OCI-LY7 (cell line): ENCODE results near the gene UBE2D4. TPM values are rescaled to one million over a fixed set of nuclear protein-coding genes. Genes with fewer than 3 reads are reported as not detected.

Source experiments
- BruUV-seq: library from RNA; stranded (reverse); fragments of 400-500 nt; replicated peaks from 2 replicates; lab custom pipeline; 2021; lab: Mats Ljungman, UMichigan
- CTCF ChIA-PET: fragments of 300-600 bp; sonication (Branson Sonifier 250); formaldehyde crosslinking; loops from one replicate; lab custom pipeline; 2022; ENCODE audit warnings: antibody characterized with exemption; ENCODE audit not compliant: unreplicated experiment; lab: Charles Lee
- POLR2A ChIA-PET: fragments of 300-600 bp; sonication (Branson Sonifier 250); formaldehyde crosslinking; loops from one replicate; lab custom pipeline; 2022; ENCODE audit warnings: antibody characterized with exemption; lab: Charles Lee
- DNase-seq: peaks from one replicate; pipeline ENCODE4 v3.0.0-alpha.2; 2015; ENCODE audit warnings: low spot score
- H2AFZ ChIP-seq: fragments of 200-600 bp; sonication (generic), shearing (Covaris generic); 2 replicates; pipeline ENCODE4 v1.6.1; 2014; ENCODE audit warnings: mild to moderate bottlenecking, antibody characterized with exemption, low read length, moderate library complexity
- H3K27ac ChIP-seq: fragments of 200-600 bp; sonication (generic); 2 replicates; pipeline ENCODE4 v1.5.1; 2014; ENCODE audit warnings: mixed run types, low read depth, mild to moderate bottlenecking, moderate library complexity, low read length, inconsistent platforms; ENCODE audit not compliant: poor library complexity, severe bottlenecking
- H3K36me3 ChIP-seq: fragments of 200-600 bp; sonication (generic); 2 replicates; pipeline ENCODE4 v1.6.1; 2014; ENCODE audit warnings: mild to moderate bottlenecking, antibody characterized with exemption, low read length, moderate library complexity, mixed read lengths; ENCODE audit not compliant: insufficient read depth
- H3K4me1 ChIP-seq: fragments of 200-600 bp; sonication (generic); 2 replicates; pipeline ENCODE4 v1.5.1; 2014; ENCODE audit warnings: mild to moderate bottlenecking, low read length; ENCODE audit not compliant: insufficient read depth, poor library complexity, severe bottlenecking
- H3K4me2 ChIP-seq: fragments of 200-600 bp; sonication (generic); 2 replicates; pipeline ENCODE4 v1.6.1; 2014; ENCODE audit warnings: mild to moderate bottlenecking, low read length
- H3K4me3 ChIP-seq: fragments of 200-600 bp; sonication (generic); 2 replicates; pipeline ENCODE4 v1.5.1; 2014; ENCODE audit warnings: mild to moderate bottlenecking, low read depth, low read length; ENCODE audit not compliant: poor library complexity, severe bottlenecking
- H3K79me2 ChIP-seq: fragments of 200-600 bp; sonication (generic); 2 replicates; pipeline ENCODE4 v1.6.1; 2016; ENCODE audit warnings: low read depth, mild to moderate bottlenecking, low read length, moderate library complexity, mixed read lengths; ENCODE audit not compliant: insufficient read depth
- H3K9me2 ChIP-seq: fragments of 200-600 bp; sonication (generic); 2 replicates; pipeline ENCODE4 v1.6.1; 2016; ENCODE audit warnings: mild to moderate bottlenecking, low read length, mixed read lengths; ENCODE audit not compliant: insufficient read depth
- H3K9me3 ChIP-seq: fragments of 200-600 bp; sonication (generic); 2 replicates; pipeline ENCODE4 v1.6.1; 2014; ENCODE audit warnings: mild to moderate bottlenecking, mixed run types, low read length, mixed read lengths
- H4K20me1 ChIP-seq: fragments of 200-600 bp; sonication (generic); 2 replicates; pipeline ENCODE4 v1.6.1; 2014; ENCODE audit warnings: mild to moderate bottlenecking, antibody characterized with exemption, low read length, moderate library complexity, mixed read lengths; ENCODE audit not compliant: insufficient read depth
- EZH2phosphoT487 ChIP-seq: fragments of 200-600 bp; sonication (generic); IDR thresholded peaks from 2 replicates; pipeline ENCODE4 v1.6.1; 2018; ENCODE audit warnings: low read depth, borderline replicate concordance, mild to moderate bottlenecking, mixed run types, antibody characterized with exemption, low read length, moderate library complexity, mixed read lengths
- intact Hi-C: fragments of 100-400 bp; cut with micrococcal nuclease; formaldehyde crosslinking; loops from one replicate; pipeline ENCODE4 v1.10.0; 2022; ENCODE audit not compliant: unreplicated experiment
- total RNA-seq, 2 experiments: library from RNA; depleted of rRNA in 1 of 2; stranded (reverse); fragments of >200 nt in 1 of 2; shearing (Covaris generic) in 1 of 2; gene quantifications; 2 replicates each; pipeline ENCODE4 v1.2.3, GENCODE V29; 2014 to 2022
- TF ChIP-seq, protein P1 (sequence below): fragments of 200-600 bp; sonication (generic); conservative IDR thresholded peaks from 2 replicates; pipeline ENCODE4 v1.5.1; 2014; ENCODE audit warnings: mild to moderate bottlenecking, antibody characterized with exemption, low read length, moderate library complexity, mixed read lengths

The UBE2D4 gene
- total RNA-seq, 2 experiments from 2014 or later = 2.8 to 3.8 TPM

DNA sequence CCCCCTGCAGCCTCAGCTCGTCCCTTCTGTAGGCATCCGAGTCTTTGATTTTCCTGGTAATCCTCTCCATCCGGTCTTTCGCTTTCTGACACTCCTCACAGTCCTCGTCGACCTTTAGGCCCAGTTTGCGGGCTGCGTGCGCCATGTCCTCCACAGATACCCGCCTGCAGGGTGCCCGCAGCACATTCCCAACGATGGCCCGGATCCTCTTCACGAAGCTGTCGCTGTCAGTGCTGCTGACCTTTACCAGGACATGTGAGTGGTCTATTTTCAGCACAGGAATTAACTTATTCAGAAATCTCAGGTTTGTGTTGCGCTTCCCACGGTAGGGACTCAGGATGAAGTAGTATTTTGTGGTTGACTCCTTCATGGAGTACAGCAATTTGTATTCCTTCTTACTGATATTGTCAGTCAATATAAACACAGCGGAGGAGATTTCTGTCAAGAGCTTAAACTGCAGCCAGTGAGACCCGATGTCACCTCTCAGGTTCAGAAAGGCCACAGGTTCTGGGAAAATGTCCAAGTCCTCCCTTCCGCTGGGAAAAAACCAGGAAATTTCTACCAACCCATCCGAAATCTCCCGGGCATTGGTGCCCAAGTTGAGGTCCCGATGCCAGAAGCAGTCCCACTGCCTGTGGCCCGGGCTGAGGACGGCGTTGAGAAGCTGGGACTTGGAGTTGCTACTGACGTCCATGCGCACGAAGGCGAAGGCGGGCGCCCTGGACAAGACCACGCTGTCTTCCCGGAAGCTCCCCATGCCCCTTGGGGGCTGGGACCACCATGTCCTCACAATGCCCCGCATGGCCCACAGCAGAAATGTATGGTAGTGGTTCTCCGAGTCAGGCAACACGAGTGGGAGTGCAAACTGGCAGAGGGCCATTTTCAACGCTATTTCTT, 48.0 kb upstream of the UBE2D4 start:
- no peak for TF ChIP-seq EZH2phosphoT487
- TF ChIP-seq, protein P1, sequence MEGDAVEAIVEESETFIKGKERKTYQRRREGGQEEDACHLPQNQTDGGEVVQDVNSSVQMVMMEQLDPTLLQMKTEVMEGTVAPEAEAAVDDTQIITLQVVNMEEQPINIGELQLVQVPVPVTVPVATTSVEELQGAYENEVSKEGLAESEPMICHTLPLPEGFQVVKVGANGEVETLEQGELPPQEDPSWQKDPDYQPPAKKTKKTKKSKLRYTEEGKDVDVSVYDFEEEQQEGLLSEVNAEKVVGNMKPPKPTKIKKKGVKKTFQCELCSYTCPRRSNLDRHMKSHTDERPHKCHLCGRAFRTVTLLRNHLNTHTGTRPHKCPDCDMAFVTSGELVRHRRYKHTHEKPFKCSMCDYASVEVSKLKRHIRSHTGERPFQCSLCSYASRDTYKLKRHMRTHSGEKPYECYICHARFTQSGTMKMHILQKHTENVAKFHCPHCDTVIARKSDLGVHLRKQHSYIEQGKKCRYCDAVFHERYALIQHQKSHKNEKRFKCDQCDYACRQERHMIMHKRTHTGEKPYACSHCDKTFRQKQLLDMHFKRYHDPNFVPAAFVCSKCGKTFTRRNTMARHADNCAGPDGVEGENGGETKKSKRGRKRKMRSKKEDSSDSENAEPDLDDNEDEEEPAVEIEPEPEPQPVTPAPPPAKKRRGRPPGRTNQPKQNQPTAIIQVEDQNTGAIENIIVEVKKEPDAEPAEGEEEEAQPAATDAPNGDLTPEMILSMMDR = no peak
- CTCF ChIA-PET = no interaction called here
- Histone ChIP-seq H3K9me2 (no peaks in the 10 kb centered on the region), H4K20me1 (no peaks in the 10 kb centered on the region), H3K4me3 (no peak overlapping the region), H3K36me3 (no peaks in the 10 kb centered on the region), H3K79me2 (no peaks in the 10 kb centered on the region), H3K4me1 (peaks cover 15% of the 10 kb centered on the region), H2AFZ (no peak overlapping the region), H3K9me3 (no peaks in the 10 kb centered on the region), H3K4me2 (no peak overlapping the region), H3K27ac (no peak overlapping the region)
- DNase-seq = no peak
- intact Hi-C loops = no loop called here
- POLR2A ChIA-PET = interaction anchor here (0.5 kb wide), 1 partner anchor 35 kb away, joined by 3 read pairs; no protein-coding TSS in a partner anchor
- BruUV-seq = no TSS peak

DNA sequence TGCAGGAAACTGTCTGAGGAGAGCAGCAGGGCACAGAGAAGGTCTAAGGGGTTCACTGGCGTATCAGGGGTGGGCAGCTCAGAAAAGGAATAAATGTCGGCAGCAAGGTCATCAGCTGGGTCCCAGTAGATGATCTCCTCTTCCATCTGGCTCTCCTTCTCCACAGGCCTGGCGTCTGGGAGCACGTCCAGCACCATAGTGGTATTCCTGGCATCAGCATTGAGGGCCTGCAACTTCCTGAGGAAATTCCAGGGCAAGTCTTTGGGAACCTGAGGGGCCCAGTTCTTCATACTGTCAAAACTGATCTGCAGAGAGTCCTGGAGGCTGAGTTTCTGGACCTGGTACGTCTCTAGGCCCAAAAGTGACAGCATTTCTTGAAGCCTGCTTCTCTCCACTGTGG, 47.4 kb upstream of the UBE2D4 start:
- peaks cover 15% of the 10 kb centered on the region for H3K4me1 ChIP-seq
- no peaks in the 10 kb centered on the region for H3K36me3 ChIP-seq
- H3K9me2 ChIP-seq = no peaks in the 10 kb centered on the region
- no peak for TF ChIP-seq EZH2phosphoT487
- H3K79me2 ChIP-seq = no peaks in the 10 kb centered on the region
- H3K27ac ChIP-seq = no peak overlapping the region
- no peak overlapping the region for H3K4me3 ChIP-seq
- intact Hi-C loops = no loop called here
- DNase-seq = no peak
- no peaks in the 10 kb centered on the region for H3K9me3 ChIP-seq
- POLR2A ChIA-PET = interaction anchor here (0.5 kb wide), 1 partner anchor 36 kb away, joined by 3 read pairs; no protein-coding TSS in a partner anchor
- CTCF ChIA-PET = no interaction called here
- no peaks in the 10 kb centered on the region for H4K20me1 ChIP-seq
- H3K4me2 ChIP-seq = no peak overlapping the region
- H2AFZ ChIP-seq = no peak overlapping the region
- no TSS peak for BruUV-seq

DNA sequence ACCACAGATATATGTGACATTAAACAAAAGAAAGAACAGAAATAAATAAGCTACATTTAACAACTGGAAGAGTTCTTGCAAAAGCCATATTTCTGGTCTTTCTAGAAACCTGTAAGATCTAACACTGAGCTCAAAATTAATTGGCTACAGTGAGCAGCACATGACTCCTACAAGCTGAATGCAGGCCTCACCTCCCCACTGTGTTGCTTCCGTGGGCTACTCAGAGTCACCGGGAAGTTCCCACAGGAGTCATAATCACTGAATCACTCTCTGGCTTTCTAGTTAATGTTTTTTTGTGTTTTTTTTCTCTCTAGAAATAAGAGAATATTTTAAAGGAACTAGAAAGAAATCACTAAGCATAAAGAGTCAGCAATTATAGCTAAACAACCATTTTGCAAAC, 46.8 kb upstream of the UBE2D4 start:
- ChIA-PET POLR2A (no interaction called here), CTCF (no interaction called here)
- H4K20me1 ChIP-seq = no peaks in the 10 kb centered on the region
- H3K9me3 ChIP-seq = no peaks in the 10 kb centered on the region
- H3K9me2 ChIP-seq = no peaks in the 10 kb centered on the region
- no TSS peak for BruUV-seq
- no peak for DNase-seq
- TF ChIP-seq EZH2phosphoT487 = no peak
- TF ChIP-seq, protein P1 = no peak
- no peak overlapping the region for H2AFZ ChIP-seq
- H3K79me2 ChIP-seq = no peaks in the 10 kb centered on the region
- no peak overlapping the region for H3K4me3 ChIP-seq
- H3K27ac ChIP-seq = no peak overlapping the region
- no peak overlapping the region for H3K4me2 ChIP-seq
- peaks cover 15% of the 10 kb centered on the region for H3K4me1 ChIP-seq
- H3K36me3 ChIP-seq = no peaks in the 10 kb centered on the region
- intact Hi-C loops = no loop called here
